ENCODE results near the gene CATSPERB.
"Not testable (repeated sequence)": the region's sequence is repeated elsewhere in the genome, so short reads cannot be mapped to it uniquely, and the experiment has no call there.

The CATSPERB gene

DNA sequence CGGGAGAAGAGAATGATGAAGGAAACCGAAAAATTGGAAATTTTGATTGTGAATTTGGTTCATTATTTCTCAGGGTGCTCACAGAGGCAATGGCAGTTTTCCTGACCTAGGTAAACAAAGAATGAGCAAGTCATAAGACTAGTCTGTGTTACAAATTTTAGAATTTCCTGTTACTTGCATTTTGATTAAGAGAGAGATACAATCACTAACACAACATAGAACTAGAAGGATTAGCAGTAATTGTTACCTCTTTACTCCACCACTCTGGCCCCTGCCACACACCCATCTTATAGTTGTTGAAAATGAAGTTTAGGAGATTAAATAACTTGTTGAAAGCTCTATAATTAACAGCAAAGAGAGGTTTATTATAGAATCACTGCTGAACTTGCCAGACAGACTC, 62.0 kb downstream of the CATSPERB start:
- no peak for DNase-seq (ENCODE audit: low read depth)

DNA sequence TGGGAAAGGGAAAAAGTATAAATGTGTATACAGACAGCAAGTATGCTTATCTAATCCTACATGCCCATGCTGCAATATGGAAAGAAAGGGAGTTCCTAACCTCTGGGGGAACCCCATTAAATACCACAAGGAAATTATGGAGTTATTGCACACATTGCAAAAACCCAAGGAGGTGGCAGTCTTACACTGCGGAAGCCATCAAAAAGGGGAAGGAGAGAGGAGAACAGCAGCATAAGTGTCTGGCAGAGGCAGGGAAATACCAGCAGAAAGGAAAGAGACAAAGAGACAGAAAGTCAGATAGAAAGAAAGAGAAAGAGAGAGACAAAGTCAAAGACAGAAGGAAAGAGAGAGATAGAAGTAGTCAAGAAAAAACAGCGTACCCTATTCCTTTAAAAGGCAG, 64.8 kb downstream of the CATSPERB start:
- DNase-seq (ENCODE audit: low read depth), result not testable (repeated sequence)

DNA sequence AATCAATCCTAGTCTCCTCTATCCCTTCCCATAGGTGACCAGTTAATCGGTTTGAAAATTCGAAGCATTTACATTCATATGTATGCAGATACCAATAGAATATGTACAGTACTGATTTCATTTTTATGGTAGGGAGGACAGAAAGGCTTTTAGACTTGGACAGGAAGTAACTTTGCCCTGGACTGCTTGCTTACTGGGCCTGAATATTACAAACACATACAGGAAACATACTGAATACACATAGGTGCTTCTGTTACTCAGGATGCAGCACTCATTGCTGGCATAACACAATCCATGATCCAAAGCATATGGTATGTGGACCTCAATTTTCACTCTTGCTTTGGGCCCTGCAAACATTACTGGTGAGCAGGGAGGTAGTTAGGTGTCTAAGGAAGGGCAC, 71.1 kb downstream of the CATSPERB start:
- no peak for DNase-seq (ENCODE audit: low read depth)

DNA sequence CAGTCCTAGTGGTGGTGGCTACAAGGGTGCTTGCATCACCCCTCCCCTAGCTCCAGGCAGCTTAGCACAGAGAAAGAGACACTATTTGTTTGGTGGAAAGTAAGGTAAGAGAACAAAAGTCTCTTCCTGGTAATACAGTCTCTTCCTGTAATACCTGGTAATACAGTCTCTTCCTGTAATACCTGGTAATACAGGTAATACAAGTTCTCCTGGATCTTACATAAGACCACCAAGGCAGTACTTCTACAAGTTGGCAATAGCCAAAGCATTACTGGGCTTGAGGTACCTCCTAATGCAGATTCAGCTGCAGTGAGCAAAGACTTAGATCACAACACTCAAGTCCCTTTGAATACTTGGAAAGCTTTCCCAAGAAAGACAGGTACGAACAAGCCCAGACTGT, 77.0 kb downstream of the CATSPERB start:
- no peak for DNase-seq (ENCODE audit: low read depth)

DNA sequence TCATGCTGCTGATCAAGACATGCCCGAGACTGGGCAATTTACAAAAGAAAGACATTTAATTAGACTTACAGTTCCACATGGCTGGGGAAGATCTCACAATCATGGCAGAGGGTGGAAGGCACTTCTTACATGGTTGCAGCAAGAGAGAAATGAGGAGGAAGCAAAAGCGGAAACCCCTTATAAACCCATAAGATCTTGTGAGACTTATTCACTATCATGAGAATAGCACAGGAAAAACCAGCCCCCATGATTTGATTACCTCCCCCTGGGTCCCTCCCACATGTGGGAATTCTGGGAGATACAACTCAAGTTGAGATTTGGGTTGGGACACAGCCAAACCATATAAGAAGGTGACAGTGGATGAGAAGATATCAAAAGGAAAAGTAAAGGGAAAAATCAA, 78.4 kb downstream of the CATSPERB start:
- no peak for DNase-seq (ENCODE audit: low read depth)

DNA sequence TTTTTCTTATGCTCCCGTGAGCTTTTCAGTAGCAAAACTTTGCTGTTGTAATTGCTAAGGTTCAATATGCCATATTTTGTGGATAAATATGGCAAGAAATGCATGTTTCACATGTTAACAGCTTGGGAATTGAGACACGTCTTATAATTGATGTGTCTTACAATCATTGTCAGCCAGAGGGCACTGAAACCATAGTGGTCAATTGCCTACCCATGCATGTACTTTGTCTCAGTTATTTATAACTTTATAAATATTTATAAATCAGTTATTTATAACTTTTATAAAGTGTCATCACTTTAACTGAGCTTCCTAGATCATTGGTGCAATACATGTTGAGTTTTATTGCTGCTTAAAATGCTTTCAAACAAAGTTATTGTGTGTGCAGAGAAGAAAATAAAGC, 82.0 kb downstream of the CATSPERB start:
- DNase-seq (ENCODE audit: low read depth), result no peak

DNA sequence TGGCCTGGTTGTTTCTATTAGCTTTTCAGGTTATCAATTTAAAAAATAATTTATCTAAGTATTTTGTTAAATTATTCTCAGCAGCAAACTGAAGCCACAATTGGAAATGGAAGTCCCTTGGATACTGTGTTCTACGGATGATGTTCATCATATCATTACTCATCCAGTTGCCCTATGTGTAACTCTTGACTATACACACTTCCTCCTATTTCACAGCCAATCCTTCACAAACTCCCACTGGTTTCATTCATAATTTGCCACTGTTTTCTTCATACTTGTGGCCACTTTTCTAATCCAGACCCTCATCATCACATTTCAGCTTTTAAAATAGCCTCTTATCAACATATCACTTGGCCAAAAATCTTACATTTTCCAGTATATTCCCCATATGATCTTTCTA, 84.0 kb downstream of the CATSPERB start:
- no peak for DNase-seq (ENCODE audit: low read depth)

DNA sequence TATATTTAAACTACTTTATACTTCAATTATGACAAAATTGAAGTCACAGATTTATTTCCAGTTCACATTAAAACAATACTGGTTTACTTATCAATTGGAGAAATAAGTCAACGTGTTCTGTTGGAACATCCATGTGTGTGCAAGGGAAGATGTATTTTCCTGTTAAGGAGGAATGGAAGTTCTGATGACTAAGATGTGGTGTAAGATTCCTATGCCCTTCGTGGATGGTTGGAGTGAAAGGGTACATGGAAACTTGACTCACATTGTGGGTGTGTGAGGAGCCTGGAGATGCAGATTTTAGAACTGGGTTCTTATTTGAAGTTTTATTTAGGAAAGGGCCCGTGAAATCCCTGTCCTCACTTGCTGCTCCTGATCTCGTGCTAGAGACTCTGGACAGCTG, 95.3 kb downstream of the CATSPERB start:
- no peak for DNase-seq (ENCODE audit: low read depth)

DNA sequence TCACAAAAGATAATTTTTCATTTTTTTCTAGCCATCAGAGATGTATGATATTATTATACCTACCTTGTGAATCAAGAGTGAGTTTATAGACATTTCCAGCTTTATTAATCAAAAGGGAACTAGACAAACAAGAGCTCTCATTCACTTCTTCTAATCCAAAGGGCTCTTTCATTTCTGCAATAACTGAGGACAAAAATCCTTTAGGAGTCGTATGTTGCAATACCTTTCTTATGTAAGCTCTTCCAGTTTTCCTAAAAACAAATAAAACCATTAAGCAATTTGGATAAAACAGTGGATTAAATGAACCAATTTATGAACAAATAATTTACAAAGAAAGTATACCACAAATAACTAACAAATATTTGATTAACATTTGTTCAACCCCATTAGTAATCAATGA, 107.1 kb downstream of the CATSPERB start:
- DNase-seq (ENCODE audit: low read depth), result no peak

DNA sequence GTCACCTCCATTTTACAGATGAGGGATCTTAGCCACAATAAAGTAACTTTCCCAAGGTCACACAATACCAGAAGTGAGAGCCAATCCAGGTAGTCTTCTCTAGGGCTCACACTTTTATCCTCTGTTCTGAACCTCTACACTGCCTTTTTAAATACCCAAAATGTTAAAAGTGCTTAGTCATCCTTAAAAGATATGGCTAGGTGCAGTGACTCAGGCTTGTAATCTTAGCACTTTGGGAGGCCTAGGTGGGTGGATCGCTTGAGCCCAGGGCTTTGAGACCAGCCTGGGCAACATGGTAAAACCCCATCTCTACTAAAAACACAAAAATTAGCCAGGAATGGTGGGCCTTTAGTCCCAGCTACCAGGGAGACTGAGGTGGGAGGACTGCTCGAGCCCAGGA, 117.7 kb downstream of the CATSPERB start:
- no peak for DNase-seq (ENCODE audit: low read depth)

DNA sequence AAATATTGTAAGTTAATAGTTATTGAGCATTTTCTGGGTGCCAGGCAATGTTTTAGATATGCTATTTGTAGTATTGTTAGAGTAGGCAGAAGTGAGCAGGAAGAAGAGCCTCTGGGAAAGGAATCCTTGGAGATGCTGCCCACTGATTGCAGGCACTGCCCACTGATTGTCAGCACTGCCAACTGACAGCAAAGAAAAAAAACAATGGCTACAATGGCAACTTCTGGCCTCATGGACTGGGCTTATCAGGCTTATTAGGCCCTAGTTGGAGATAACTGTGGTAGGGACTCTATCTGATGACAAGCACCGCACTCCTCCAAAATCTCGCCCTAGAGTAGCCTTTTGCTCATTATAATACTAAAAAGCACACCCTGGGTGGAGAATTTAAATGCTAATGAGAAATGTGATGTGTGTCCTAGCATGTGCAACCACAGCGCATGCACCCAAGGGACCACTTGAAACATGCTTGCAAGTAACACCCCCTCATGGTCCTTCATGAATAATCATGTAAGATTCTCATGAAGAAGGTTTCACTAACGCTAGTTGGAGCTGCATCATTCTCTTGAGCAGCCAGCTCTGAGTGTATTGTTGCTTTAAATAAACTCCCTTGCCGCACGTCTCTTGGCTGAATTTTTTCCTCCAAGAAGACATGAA, 118.3 kb downstream of the CATSPERB start:
- DNase-seq (ENCODE audit: low read depth), result no peak

DNA sequence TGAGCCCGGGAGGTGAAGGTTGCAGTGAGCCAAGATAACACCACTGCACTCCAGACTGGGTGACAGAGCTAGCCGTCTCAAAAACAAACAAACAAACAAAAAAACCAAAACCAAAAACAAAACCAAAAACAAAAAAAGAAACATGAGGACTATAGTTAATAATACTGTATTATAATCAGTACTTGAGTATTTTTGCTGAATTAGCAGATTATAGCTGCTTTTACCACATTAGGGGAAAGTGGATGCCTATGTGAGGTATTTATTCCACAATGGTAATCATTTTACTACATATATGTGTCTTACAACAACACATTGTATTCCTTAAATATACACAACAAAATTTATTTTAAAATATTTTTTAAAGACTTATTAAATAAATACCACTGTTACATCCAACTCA, 120.4 kb downstream of the CATSPERB start:
- DNase-seq (ENCODE audit: low read depth), result no peak

DNA sequence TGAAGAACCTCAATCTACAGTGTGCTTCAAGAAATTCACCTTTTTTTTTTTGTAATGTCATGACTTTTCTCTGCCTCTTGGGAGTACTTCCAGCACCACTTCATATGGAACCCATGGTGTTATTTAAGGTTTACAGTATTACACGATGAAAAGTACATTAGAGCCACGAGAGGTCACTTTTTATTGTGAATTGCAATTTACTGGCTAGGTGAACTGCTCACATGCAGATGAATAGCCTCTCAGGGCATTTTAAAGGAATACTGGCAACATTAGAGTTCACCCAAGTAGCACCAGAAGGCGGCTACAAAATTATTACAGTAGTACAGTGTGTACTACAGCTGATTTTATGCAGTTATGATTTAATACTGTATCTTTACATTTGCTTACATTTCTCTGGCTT, 122.7 kb downstream of the CATSPERB start:
- no peak for DNase-seq (ENCODE audit: low read depth)

DNA sequence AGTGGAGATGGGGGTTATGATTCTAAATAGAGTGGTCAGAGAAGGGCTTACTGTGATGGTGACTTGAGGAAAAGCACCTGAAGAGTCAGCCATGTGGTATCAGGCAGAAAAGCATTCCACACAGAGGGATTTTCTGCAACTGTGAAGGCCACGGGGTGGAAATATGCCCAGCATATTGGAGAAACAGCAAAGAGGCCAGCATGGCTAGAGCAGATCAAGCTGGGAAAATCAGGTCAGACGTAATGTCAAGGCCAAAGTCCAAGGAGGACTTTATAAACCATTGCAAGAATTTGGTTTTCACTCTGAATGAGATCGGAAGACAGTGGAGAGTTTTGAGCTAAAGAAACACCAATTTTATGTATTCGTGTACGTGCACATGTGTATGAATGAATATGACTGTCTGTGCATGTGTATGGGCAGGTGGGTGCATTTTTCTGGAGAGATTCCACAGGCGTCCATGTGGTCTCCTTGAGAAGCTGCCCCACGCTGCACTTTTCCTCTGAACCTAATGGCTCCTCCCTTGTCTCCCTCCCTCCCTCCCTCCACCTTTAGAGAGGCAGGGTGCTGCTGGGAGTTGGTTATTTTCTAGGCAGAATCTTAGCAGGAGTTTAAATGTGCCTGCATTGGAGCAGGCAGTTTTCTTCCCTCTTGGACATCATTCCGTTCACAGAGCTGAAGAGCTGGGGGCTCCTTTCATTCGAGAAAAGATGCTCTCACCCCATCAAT, 124.4 kb downstream of the CATSPERB start:
- no peak for DNase-seq (ENCODE audit: low read depth)

DNA sequence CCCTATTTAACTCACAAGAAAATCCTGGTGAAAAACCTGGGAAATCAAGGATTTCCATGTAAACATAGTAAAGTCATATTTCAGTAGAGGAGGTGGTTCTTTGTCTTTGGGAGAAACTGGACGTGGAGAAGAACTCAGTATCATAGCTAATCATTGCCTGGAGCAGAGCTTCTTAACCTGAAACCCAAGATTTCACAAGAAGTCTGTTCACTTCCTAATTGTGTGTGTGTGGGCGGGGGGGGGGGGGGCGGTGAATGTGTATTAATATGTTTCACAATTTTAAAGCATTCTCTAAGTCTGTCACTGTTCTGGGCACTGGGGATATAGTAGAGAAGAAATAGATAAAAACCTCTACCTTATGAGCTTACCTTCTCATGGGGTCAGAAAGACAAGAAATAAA, 125.0 kb downstream of the CATSPERB start:
- DNase-seq (ENCODE audit: low read depth), result no peak

DNA sequence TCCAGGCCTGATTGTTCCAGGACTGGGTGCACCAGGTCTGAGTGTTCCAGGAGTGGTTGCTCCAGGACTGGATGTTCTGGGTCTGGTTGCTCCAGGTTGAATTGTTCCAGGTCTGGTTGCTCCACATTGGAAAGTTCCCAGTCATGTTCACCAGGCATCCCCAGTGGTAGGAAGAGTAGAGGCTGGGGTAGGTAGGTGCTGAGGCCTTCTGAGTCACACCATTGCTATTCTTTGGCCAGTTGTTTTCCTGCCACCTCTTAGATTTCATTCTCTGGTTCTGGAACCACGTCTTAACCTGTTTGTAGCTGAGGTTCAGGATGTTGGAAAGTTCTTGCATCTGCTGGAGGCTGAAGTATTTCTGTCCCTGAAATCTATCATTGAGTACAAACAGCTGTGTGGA, 127.3 kb downstream of the CATSPERB start:
- DNase-seq (ENCODE audit: low read depth), result not testable (repeated sequence)

DNA sequence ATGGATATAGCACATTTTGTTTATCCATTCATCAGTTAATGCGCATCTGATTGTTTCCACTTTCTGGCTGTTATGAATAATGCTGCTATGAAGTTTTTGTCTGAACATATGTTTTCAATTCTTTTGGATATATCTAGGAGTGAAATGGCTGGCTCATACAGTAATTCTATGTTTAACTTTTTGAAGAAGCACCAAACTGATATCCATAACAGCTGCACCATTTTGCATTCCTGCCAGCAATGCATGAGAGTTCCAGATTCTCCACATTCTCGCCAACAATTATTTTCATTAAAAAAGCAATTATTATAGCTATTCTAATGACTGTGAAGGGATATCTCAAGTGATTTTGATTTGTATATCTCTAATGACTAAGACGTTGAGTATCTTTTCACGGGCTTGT, 131.9 kb downstream of the CATSPERB start:
- no peak for DNase-seq (ENCODE audit: low read depth)

DNA sequence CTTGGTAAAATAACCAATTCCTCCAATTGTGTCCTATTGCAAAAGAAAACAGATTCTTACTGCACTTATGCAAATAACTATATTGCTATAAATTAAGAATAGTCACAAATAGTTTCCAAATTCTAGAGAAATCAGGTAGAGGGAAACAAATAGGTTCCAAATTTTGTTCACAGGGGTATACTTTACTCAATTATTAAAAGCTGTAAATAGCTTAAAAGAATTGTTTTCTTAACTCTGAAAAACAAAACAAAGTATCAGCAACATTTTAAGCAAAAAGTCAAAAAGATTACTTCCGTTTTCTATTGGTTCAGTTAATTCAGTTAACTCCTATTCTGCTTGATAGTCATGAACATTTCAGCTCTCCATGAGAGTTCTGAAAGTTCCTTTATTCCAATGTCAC, 136.2 kb downstream of the CATSPERB start:
- DNase-seq (ENCODE audit: low read depth), result no peak

DNA sequence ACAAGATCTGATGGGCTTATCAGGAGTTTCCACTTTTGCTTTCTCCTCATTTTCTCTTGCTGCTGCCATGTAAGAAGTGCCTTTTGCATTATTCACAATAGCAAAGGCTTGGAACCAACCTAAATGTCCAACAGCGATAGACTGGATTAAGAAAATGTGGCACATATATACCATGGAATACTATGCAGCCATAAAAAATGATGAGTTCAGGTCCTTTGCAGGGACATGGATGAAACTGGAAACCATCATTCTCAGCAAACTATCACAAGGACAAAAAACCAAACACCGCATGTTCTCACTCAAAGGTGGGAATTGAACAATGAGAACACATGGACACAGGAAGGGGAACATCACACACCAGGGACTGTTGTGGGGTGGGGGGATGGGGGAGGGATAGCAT, 137.9 kb downstream of the CATSPERB start:
- not testable (repeated sequence) for DNase-seq (ENCODE audit: low read depth)

DNA sequence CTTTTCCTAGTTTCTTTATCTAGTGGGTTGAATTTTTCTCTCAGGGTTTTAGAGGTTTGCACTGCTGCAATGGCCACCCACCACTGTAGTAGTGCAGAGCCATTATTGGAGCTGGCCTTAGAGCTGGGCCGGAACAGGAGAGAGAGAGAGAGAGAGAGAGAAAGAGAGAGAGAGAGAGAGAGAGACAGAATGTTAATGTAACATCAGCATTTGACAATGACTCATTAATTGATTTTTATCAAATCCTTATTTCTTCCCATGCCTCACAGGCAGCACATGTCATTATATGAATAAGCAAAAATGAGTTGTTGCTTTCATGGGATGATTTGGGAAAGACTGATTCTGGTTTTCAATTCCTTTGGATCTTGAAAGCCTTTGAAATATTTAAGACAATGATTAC, 145.5 kb downstream of the CATSPERB start:
- no peak for DNase-seq (ENCODE audit: low read depth)

DNA sequence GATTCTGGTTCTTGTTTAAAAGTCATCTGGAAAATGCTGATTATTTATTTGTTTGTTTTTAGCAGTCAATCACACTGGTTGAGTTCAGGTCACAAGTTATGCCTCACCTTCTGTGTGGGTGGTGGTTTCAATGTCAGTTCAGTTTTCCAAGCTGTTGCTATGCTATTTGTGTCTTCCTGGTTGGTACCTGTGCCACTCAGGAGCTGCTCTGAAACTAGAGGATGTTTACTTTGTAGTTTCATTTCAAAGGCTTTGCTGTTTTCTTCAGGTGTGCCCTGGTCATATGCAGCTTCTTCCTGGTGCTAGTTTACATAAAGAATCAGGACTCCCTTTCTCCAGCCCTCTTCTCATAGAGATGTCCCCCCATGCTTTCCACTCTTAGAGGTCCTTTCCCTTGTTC, 146.0 kb downstream of the CATSPERB start:
- no peak for DNase-seq (ENCODE audit: low read depth)

DNA sequence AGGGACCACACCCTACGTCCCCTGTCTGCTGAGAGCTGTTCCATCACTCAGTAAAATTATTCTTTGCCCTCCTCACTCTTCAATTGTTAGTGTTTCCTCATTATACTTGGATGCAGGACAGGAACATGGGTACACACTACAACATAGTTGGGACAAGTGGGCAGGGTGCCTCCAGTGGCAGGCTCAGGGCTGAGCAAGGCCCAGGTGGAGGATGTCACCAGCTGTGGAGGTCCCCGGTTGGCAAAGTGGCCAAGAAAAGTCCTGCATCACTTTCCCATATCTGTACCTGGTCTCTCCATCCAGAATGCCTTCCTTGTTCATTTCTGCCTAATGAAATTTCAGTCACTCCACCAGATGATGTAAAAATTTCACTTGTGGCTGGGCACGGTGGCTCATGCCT, 149.1 kb downstream of the CATSPERB start:
- no peak for DNase-seq (ENCODE audit: low read depth)

DNA sequence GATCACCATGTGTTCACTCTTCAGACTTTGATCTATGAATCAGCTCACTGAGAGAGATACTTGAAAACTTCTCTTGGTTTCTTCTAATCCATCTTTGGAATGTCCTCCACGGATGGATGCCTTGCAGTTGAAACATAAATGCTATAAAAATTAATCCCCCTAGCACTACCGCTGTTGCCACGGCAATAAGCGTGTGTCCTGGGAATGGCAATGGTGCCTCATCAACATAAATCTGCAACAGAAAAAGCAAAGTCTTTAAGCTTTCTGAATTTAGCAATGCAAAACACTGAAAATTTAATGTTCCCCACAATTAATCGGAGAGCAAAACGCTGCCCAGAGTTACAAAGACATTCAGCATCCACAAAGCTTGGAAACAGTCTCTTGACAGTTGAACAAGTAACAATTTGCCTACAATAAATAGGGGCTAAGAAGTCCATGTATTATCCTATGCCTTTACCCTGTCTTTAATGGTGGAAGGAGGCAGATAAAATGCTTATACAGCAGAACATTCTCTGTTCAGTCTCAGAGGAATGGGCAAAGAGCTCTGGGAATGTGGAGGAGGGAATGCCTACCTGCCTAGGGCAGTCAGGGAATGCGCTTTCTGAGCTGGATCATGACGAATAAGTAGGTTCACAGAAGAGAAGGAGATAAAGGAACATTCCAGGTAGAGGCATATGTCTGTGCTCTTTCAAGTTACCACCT, 150.9 kb downstream of the CATSPERB start:
- no peak for DNase-seq (ENCODE audit: low read depth)
